ENCODE data around the gene ZNF280B. TPM values are rescaled to one million over a fixed set of nuclear protein-coding genes. Genes with fewer than 3 reads are reported as not detected.
"Not testable (repeated sequence)": the region's sequence is repeated elsewhere in the genome, so short reads cannot be mapped to it uniquely, and the experiment has no call there.

ZNF280B gene
- total RNA-seq, 2 experiments from 2014 or later = 2.3 to 3.0 TPM

- POLR2A ChIA-PET = no interaction called here
- DNase-seq (no peak), ATAC-seq (no peak)
- H3K36me3 Mint-ChIP-seq (ENCODE audit: low read depth) = no peaks in the 10 kb centered on the region
- H3K27me3 Mint-ChIP-seq = peaks cover 2% of the 10 kb centered on the region
- H3K27ac Mint-ChIP-seq = no peak overlapping the region
- intact Hi-C loops (cut with micrococcal nuclease) = no loop called here
- H3K9me3 Mint-ChIP-seq = peaks cover 3% of the 10 kb centered on the region
- H3K4me1 Mint-ChIP-seq (ENCODE audit: low read depth) = no peaks in the 10 kb centered on the region
- no peak for TF ChIP-seq CTCF (IDR thresholded peaks at IDR 0.05)
- CTCF ChIA-PET = interaction anchor here (0.8 kb wide), 1 partner anchor 37 kb away, joined by 3 read pairs; no protein-coding TSS in a partner anchor
- H3K4me3 Mint-ChIP-seq = no peak overlapping the region
Observed at GRCh38 chr22:22474733-22475132, 33.8 kb downstream of the ZNF280B start.

GRCh38 chr22:22471104-22471503 is 37.4 kb downstream of the ZNF280B start:
- CTCF ChIA-PET; H3K27ac Mint-ChIP-seq; H3K27me3 Mint-ChIP-seq; POLR2A ChIA-PET; H3K4me3 Mint-ChIP-seq; DNase-seq; intact Hi-C loops (cut with micrococcal nuclease); ATAC-seq; H3K36me3 Mint-ChIP-seq (ENCODE audit: low read depth); H3K4me1 Mint-ChIP-seq (ENCODE audit: low read depth): not testable (repeated sequence)
- peaks cover 16% of the 10 kb centered on the region for H3K9me3 Mint-ChIP-seq

- H3K27ac Mint-ChIP-seq = no peak overlapping the region
- no peak overlapping the region for H3K4me3 Mint-ChIP-seq
- TF ChIP-seq CTCF (IDR thresholded peaks at IDR 0.05) = no peak
- ATAC-seq = no peak
- peaks cover 15% of the 10 kb centered on the region for H3K27me3 Mint-ChIP-seq
- H3K4me1 Mint-ChIP-seq (ENCODE audit: low read depth) = no peaks in the 10 kb centered on the region
- DNase-seq = no peak
- H3K36me3 Mint-ChIP-seq (ENCODE audit: low read depth) = no peaks in the 10 kb centered on the region
- intact Hi-C loops (cut with micrococcal nuclease) = loop anchor here (10.0 kb wide), 2 partner anchors 115 to 485 kb away; no protein-coding TSS in a partner anchor
- ChIA-PET POLR2A (no interaction called here), CTCF (no interaction called here)
- peaks cover 16% of the 10 kb centered on the region for H3K9me3 Mint-ChIP-seq
Observed at GRCh38 chr22:22469527-22469926, 39.0 kb downstream of the ZNF280B start.

- H3K27ac Mint-ChIP-seq; POLR2A ChIA-PET; H3K4me1 Mint-ChIP-seq (ENCODE audit: low read depth); H3K4me3 Mint-ChIP-seq; H3K36me3 Mint-ChIP-seq (ENCODE audit: low read depth); ATAC-seq; DNase-seq: not testable (repeated sequence)
- peaks cover 19% of the 10 kb centered on the region for H3K27me3 Mint-ChIP-seq
- CTCF ChIA-PET = interaction anchor here (0.7 kb wide), 1 partner anchor 11 kb away, joined by 3 read pairs; no protein-coding TSS in a partner anchor
- intact Hi-C loops (cut with micrococcal nuclease) = loop anchor here (10.0 kb wide), 2 partner anchors 116 to 486 kb away; no protein-coding TSS in a partner anchor
- peaks cover 16% of the 10 kb centered on the region for H3K9me3 Mint-ChIP-seq
Observed at GRCh38 chr22:22468794-22469469, 39.6 kb downstream of the ZNF280B start.

- ChIA-PET CTCF (interaction anchor here (0.7 to 1.5 kb wide), 4 partner anchors 42 to 242 kb away, joined by 3 to 5 read pairs (median 4); partner anchors contain the start of gene ZNF280B), POLR2A (no interaction called here)
- no peaks in the 10 kb centered on the region for H3K4me1 Mint-ChIP-seq (ENCODE audit: low read depth)
- no peak for DNase-seq
- ATAC-seq = no peak
- no peaks in the 10 kb centered on the region for H3K36me3 Mint-ChIP-seq (ENCODE audit: low read depth)
- H3K9me3 Mint-ChIP-seq = peaks cover 16% of the 10 kb centered on the region
- H3K4me3 Mint-ChIP-seq = no peak overlapping the region
- intact Hi-C loops (cut with micrococcal nuclease) = loop anchor here (10.0 kb wide), 2 partner anchors 118 to 488 kb away; no protein-coding TSS in a partner anchor
- H3K27ac Mint-ChIP-seq = no peak overlapping the region
- H3K27me3 Mint-ChIP-seq = peaks cover 32% of the 10 kb centered on the region
- TF ChIP-seq CTCF (IDR thresholded peaks at IDR 0.05) = no peak
Observed at GRCh38 chr22:22467112-22467511, 41.4 kb downstream of the ZNF280B start.

GRCh38 chr22:22465782-22466181 is 42.8 kb downstream of the ZNF280B start:
- no peak for TF ChIP-seq CTCF (IDR thresholded peaks at IDR 0.05)
- ChIA-PET CTCF (interaction anchor here (1.2 to 4.1 kb wide), 5 partner anchors 15 to 290 kb away, joined by 3 to 27 read pairs (median 5); no protein-coding TSS in a partner anchor), POLR2A (no interaction called here)
- no peak overlapping the region for H3K27ac Mint-ChIP-seq
- ATAC-seq (no peak), DNase-seq (no peak)
- intact Hi-C loops (cut with micrococcal nuclease) = loop anchor here (10.0 kb wide), 2 partner anchors 119 to 489 kb away; no protein-coding TSS in a partner anchor
- H3K9me3 Mint-ChIP-seq = peaks cover 16% of the 10 kb centered on the region
- H3K4me1 Mint-ChIP-seq (ENCODE audit: low read depth) = no peaks in the 10 kb centered on the region
- no peak overlapping the region for H3K4me3 Mint-ChIP-seq
- H3K36me3 Mint-ChIP-seq (ENCODE audit: low read depth) = no peaks in the 10 kb centered on the region
- H3K27me3 Mint-ChIP-seq = peaks cover 38% of the 10 kb centered on the region

Measured in activated CD8-positive, alpha-beta T cell treated with anti-CD3 and anti-CD28 coated beads for 36 hours (primary cell).